CD4-positive, alpha-beta T cell treated with Interleukin-12 subunit alpha and Interleukin-12 subunit beta, for 1 hour (primary cell): ENCODE measurements around the gene RYR2.

ENCODE experiments used
- DNase-seq: peaks from one replicate; pipeline ENCODE4 v3.0.0-alpha.2; 2020

RYR2 gene

DNA sequence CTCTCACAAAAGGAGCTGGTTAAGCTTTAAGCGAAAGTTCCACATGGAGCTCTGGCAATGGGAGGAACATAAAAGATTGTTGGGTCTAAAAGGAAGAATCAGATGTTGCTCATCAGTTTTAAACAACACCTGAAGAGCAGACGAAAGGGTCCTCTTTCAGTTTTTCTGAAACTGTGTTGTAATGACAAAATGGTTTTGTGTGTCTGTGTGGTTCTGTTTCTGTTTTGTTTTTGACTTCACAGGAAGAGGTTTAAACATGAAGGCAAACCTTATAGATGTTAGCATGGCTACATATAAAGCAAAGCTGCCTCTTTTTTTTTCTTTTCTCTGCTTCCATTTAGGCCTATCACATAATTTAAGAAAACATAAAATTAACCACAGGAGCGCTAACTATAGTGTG is 712.6 kb downstream of the RYR2 start:
- no peak for DNase-seq

DNA sequence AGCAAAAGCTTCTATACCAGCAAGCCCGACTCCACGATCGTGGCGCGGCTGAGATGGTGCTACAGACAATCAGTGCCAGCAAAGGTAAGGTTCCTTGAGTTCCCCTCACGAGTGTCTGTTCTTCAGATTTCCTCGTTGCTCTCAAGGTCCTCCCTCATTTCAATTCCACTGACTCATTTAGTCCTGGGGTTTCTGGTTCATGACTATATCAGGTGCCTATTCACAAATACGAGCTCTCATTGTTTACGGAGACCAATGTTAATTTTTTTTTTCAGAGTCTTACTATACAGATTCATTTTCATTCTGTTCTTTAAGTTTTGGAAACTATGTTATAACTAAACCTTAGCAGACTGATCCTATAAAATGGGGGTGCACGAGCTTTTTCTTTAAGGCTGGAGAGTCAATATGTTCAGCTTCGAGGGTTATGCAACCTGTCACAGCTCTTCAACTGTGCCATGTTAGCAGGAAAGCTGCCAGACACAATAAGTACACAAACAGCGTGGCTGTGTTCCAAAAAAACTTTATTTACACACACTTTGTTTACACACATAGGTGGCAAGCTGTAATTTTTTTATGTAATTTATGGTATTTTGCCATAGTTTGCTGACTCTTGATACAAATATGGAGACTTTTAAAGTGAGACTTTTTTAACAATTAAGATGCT is 714.5 kb downstream of the RYR2 start:
- no peak for DNase-seq

DNA sequence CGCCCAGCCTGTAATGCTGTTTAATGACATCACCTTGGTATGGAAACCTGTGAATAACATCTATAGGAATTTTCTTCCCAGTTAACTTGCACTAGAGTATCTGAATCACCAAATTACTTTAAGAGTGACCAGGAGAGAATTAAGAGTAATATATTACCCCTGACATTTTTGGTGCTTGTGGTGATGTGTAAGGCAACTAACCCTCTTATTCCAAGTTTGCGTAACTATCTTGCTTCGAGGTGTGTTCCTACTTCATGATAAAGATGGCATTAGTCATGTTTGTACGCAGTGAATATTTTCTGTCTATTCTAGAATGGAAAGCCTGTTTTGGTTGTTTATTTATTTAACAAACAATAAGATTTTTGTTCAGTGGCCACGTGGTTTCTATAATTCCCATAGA is 717.4 kb downstream of the RYR2 start:
- no peak for DNase-seq

DNA sequence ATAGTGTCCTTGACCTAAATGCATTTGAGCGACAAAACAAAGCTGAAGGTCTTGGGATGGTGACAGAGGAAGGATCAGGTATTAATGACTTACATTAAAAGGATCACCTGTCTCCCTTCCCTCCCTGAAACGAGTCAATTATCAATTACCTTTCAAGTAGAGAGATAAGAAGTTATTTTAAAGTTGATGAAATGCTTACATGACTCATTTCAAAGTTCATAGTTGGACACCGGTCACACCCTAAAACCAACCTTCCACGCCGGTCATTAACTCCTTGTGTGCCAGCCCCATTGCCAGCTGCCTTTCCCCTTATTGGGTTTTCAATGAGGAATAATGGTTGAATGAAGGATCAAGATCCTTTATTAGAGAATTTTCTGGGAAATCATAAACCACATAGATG is 719.0 kb downstream of the RYR2 start:
- DNase-seq = no peak

DNA sequence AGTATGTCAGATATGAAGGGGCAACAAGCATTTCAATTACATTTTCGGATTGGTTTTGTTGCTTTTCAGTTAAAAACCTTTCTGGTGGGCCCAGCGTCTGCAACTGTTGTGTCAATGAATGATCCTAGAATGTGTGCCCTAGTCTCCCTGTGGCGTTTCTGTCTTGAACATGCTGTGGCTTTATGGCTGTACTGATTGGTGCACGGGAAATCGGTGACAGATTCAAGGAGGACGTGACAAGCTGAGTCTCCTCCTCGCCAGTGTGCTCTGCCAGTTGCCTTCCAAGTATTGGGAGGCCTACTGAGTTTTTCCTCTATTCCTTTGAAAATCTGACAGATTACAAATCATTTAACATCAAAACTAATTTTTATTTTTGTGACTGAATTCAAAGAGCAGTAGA is 721.2 kb downstream of the RYR2 start:
- DNase-seq = no peak

DNA sequence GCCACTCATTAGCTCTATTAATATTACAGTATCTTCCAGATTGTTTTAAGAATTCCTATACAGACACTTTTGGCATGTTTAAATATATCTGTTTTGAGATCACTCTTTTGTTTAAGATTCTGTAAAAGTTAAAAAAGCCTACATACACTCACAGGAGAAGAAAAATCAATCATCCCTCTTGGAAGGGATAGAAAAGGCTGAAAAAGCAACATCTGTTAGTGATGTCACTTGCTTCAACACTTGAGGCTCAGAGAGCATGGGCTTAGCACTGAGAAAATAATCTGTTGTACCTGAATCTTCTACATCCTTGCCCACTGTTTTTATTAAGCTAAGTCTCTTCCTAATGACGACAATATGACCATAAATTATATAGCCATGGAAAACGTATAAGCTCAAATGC is 721.8 kb downstream of the RYR2 start:
- no peak for DNase-seq

DNA sequence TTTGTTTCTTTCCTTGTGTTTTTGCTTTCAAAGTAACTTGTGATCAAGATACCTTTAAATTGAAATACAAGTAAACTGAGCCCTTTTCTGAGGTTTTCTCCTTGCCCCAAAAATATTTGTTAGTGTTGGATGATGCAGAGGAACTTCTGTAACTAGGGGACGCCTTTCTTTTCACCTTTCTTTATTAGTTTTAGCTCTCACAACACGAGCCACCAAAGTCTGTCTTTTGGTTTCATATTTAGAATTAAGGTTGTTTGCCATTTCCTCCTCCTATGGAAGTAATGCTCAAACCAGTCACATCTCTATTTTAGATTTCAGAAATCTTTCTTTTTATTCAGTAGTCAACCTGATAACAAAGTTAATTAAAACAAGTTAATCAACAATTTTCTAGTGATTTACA is 727.9 kb downstream of the RYR2 start:
- no peak for DNase-seq

DNA sequence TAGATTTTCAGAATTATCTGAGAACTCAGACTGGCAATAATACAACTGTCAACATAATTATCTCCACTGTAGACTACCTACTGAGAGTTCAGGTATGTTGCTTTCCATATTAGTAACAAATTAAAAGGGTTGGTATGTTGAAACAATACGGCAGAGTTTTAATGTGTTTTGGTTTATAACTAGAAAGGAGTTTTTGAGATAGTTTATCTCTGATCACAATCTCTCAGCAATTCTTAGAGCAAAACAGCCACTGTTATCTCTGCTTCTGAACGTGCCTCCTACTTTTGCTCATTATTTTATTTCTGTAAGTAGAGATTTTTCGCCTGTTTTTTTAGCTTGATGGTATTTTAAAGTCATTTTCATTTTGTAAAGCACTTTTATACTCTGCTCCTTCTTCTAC is 730.0 kb downstream of the RYR2 start:
- DNase-seq = no peak

DNA sequence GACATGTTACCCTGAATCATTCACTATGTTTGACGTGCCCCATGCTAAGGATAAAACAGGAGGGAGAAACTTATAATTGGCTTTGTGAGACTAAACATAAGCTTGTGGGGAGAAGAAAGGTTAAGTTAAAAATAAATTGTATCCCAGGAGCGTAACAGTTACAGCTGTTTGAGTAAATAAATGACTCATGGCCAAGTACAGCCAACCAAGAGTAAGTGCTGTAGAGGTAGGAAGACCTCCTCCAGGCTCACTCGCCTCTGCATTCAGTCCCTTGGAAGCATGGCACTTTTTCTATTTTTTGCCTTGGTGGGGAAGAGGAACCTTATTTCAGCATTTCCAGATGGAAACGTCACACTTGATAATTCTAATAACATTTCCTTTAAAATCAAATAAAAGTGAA is 732.3 kb downstream of the RYR2 start:
- DNase-seq = no peak

DNA sequence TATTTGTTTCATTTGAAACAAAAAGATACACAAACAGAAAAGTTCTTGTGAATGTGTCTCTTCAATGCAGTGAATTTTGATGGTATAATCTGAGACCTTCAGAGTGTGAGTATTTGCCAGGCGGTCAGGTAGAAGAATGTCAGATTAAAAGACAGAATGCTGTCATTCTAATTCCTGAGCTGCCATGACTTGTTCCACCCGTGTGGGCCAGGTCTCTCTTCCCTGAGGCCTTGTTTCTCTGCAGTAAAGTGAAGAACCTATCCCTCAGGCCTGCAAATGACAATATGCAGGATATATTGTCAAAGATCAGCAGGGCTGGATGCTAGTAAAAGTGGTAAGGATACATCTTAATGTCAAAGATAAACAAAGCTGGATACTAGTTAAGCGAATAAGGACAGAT is 737.4 kb downstream of the RYR2 start:
- DNase-seq = no peak

DNA sequence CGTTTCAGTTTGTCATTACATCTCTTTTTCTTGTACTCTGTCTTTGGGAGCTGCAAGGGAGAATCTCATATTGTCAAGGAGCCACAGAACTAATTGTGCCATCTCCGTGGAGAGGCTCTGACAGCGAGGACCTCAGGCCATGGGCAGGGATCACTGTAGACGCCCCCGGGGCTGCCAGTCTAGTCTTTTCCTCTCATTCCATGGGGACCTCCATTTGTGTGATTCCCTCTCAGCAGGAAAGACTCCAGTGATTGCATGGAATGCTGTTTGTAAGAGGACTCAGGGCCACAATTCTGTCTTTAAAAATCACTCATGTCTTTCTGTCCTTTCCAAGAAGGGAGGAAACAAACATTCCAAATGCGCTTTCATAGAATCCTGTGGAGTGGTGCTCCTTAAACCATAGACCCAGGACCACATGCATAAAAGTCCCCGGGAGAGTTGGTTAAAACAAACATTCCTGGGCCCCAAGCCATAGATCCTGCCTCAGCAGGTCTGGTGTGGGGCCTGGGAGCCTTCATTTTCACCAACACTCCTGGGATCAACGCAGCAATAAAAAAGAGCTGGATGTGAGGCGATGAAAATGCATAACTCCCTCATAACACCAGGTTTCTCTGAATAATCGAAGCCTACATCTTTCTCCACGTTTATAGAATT is 744.2 kb downstream of the RYR2 start:
- no peak for DNase-seq

DNA sequence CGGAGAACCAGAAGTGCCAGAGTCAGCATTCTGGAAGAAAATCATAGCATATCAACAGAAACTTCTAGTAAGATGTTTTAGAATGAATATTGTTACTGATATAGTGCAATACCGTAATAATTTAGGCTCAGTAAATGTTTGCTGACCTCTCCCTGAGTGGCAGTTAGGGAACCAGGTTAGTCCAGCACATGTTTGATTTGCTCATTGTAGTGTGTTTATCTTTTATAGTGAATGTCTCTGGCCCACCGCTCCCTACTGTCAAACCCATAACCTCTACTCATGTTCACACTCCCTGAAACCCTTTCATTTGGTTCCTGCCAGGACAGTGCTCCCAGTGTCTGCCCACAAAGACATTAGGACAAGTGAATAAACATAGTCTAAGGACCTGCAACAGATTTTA is 746.1 kb downstream of the RYR2 start:
- DNase-seq = no peak

DNA sequence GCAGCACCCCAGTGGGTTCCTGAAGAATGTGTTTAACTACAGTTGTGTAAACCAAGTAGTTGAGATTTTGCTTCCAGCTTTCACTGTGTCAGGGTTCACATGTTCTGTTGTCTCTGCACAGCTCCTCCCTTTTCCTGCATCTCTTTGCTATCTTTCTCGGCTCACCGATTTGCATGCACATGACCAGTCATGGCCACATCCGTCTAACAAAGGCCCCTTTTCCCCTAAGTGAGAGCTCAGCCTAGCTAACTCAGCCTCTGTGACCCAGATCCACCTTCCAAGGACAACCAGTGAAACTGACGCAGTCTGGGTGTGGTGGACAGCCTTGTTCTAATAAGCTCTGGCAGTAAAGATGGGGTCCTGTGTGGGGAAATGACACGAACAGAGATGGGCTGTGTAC is 747.6 kb downstream of the RYR2 start:
- no peak for DNase-seq

DNA sequence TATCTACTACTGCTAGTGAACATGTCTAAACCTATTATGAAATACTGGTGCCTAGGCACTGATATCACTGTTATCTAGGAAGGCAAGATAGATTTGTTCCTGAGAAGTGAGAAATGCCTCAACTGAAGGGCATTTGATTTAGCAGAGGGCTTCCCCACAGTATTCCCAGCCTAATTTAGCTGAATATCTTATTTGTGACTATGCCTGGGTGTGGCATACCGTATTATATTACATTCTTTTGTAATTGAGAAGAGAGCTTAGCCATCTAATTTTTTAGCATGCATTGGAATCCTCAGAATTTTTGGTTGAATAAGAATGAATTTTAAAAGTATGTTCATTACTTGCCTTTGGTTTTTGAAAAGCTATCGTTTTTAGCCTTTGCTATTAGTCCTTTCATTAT is 749.6 kb downstream of the RYR2 start:
- no peak for DNase-seq

DNA sequence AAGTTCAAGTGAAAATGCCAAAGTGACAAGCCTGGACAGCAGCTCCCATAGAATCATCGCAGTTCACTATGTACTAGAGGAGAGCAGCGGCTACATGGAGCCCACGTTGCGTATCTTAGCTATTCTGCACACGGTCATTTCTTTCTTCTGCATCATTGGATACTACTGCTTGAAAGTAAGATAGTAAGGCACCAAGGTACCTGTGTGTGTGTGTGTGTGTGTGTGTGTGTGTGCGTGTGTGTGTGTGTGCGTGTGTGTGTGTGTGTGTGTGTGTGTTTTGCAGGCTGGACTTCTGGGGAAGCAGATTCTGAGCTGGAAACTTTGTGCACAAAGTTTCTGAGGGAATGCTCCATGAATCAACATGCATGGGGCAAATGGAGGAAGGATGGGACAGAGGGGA is 750.2 kb downstream of the RYR2 start:
- no peak for DNase-seq

DNA sequence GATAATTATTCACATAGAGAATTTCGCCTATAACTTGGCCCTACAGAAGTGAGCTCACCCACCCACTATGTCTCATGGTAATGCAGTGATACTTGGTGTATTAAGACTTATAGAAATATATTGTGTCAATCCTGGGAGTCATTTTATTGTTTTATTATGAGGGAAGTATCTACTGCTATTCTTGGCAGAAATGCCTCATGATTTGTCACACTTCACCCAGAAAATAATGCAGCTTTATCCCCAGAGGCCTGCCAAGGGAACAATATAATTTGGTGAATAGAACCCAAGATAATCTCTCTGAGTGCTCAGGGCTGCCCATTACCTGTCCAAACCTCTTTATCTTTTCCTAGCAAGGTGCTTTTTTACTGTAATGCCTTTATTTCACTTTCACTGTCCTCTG is 750.7 kb downstream of the RYR2 start:
- no peak for DNase-seq

DNA sequence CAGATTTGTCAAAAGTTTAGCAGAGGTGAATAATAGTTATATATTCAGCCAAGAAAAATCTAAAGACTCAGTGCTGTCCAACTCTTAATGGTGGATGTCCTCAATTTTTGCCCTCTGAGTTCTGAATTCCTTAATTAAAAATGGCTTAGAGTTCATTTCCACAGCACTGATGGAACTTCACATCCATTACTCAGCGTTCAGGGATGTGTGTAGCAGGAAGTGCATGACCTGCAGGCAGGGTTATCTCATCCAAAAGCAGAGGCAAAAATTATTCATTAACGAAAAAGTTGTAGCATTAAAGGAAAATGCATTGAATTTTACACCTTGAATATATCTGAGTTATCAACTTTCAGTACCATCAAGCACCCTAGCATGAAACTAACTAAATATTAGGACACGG is 752.1 kb downstream of the RYR2 start:
- no peak for DNase-seq

DNA sequence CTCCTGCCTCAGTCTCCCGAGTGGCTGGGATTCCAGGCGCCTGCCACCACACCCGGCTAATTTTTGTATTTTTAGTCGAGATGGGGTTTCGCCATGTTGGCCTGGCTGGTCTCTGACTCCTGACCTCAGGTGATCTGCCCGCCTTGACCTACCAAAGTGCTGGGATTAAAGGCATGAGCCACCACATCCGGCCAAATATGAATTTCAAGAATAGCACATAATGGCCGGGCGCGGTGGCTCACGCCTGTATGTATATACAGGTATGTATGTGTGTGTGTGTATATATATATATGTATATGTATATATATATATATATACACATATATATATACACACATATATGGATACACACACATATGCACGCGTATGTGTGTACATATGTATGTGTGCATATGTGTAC is 753.6 kb downstream of the RYR2 start:
- DNase-seq = no peak

DNA sequence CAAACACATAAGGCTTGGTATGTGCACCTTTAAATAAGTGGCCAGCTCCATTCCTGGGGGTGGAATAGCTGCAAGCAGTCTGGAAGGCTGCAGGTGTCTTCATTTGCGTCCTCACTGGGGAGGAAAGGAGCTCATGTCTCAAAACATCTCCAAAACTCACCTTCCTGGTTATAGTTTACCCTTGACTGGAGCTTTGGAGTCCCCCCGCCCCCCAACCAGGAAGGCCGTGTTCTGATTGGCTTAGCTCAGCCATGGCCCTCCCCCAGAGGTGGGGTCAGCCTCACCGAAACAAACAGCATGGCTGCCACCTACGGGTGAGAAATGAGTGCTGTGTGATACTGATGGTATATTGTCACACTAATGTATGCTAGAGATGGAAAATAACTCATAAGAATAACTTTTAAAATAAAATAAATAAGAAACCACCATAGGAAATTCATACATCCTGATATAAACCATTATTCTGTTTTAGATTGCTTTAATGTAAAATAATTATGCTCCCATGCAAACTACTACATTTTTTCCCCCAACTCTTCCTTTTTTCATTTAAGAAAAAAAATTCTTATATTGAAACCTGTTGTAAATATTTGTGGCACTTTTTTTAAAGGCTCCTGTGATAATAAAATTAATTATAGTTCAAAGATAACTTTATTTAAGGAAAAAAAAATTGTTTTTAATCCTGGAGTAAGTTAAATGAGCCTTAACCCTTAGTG is 757.9 kb downstream of the RYR2 start:
- peak; percentile 65 for DNase-seq

DNA sequence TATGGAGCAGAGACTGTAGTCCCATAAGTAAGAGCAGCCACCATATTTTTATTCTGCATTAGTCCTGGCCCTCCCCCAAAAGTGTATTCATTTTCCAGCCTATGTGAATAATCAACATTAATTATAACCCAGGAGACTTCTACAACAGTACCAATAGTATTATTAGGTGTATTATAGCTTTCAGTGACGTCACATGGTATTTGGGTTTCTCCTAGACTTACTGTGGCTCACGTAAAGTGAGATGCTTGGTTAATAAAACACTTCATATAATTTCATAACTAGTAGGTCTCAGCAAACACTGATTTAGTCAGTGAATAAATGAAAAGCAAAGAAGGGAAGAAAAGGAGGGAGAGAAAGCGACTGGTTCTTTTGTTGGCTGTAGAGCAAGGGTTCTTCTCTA is 762.5 kb downstream of the RYR2 start:
- no peak for DNase-seq

DNA sequence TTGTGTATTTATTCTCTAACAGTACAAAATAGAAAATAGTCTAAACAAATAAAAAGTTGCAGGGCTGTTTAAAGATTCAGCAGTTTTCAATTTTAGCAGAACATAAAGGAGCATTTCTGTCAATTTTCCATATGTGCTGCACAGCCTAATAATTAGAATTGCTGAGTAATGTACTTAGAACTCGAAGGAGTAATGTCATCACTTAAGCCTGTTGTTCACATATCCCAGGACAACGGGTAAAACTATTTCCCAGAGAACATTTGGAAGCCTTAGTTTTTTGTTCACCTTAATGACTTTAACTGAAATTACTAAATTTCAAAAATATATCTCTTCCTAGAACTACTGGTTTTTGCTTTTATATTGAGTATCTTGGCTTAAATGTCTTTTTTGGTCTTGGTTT is 767.1 kb downstream of the RYR2 start:
- no peak for DNase-seq

DNA sequence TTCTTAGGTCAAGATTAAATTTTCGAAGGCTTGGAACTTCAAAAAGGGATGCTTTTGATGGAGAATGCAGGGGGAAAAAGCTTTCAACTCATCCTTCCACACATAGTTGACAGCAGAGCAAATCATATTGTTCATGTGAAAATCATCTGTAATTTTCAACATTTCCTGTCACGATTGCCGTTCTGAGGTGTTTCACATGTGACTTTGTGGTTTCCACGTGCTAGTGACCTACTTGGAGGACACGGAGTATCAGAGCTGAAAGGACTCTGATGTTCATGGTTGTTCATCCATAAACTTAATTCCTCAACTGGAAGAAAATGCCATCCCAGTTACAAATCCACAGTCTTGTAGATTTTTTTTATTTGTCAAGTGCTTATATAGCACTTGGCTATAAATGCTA is 769.6 kb downstream of the RYR2 start:
- peak; percentile 2 for DNase-seq

DNA sequence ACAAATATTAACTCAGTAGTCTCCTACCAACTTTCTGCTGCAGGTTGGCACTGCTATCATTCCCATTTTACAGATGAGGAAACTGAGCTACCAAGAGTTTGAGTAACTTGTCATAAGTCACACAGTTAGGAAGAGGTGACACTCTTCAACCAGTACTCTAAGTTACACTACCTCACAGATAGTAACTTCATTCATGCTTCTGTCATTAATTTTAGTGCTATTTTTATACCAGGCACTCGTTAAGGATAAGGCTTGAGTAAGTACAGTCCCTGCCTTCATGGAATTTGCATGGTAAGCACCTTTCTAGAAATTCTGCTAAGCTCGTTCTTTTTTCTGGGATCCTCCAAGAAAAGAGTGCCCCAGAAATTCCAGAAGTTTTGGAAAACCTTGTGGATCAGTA is 770.1 kb downstream of the RYR2 start:
- DNase-seq = no peak

DNA sequence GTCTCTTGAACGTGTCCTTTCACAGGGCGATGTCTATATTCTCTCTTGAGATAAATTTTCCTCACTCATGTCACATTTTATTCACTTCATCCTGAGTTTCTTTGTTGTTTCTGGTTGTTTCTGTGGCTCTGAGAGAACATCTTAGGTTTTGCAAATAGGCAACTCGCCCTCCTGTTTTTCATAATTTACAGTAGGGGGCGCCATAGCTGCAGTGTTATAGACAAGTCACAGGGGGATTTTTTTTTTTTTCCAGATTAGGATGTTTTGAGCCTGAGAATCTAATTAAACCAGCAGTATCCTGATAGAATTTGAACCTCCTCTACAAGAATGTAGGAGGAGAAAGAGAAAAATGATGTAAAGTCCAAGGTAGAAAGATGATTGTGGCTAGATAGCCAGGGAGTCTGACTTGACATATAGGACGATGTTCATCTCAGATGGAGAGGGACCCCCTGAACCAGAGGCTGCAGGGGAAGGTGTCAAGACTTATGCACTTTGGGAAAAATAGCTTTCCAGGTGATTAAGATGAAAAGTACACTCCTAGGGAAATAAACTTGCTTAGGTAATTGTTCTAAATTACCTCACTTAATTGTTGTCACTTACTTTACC is 772.4 kb downstream of the RYR2 start:
- DNase-seq = no peak
